Astrocyte (in vitro differentiated cells and primary cell): ENCODE data around the gene CD101. TPM values are rescaled to one million over a fixed set of nuclear protein-coding genes. Genes with fewer than 3 reads are reported as not detected.

Source experiments
- DNase-seq: peaks from one replicate; pipeline ENCODE4 v3.0.0-alpha.2; 2010; ENCODE audit warnings: low read depth
- FAIRE-seq: peaks from 2 replicates; lab custom pipeline; 2011; peaks lifted over from hg19 to GRCh38; lab: Jason Lieb, UNC
- H2AFZ ChIP-seq: 2 replicates; pipeline ENCODE4 v1.6.0; 2012; ENCODE audit warnings: low read depth, low read length, inconsistent platforms
- H3K27ac ChIP-seq: 2 replicates; pipeline ENCODE4 v1.5.1; 2011; ENCODE audit warnings: low read depth, low read length, inconsistent platforms
- H3K27me3 ChIP-seq: 2 replicates; pipeline ENCODE4 v1.6.0; 2011; ENCODE audit warnings: low read length, inconsistent platforms; ENCODE audit not compliant: insufficient read depth
- H3K36me3 ChIP-seq: 2 replicates; pipeline ENCODE4 v1.5.1; 2011; ENCODE audit warnings: low read length, inconsistent platforms; ENCODE audit not compliant: insufficient read depth
- H3K4me1 ChIP-seq: 2 replicates; pipeline ENCODE4 v1.5.1; 2011; ENCODE audit warnings: low read length, inconsistent platforms; ENCODE audit not compliant: insufficient read depth
- H3K4me2 ChIP-seq: 2 replicates; pipeline ENCODE4 v1.6.0; 2012; ENCODE audit warnings: low read length, inconsistent platforms
- H3K4me3 ChIP-seq: 2 replicates; pipeline ENCODE4 v1.5.1; 2011; ENCODE audit warnings: low read depth, mild to moderate bottlenecking, low read length, inconsistent platforms; ENCODE audit not compliant: insufficient read depth
- H3K79me2 ChIP-seq: 2 replicates; pipeline ENCODE4 v1.6.0; 2012; ENCODE audit warnings: mild to moderate bottlenecking, low read length, inconsistent platforms; ENCODE audit not compliant: insufficient read depth
- H3K9ac ChIP-seq: 2 replicates; pipeline ENCODE4 v1.6.0; 2012; ENCODE audit warnings: mild to moderate bottlenecking, low read length, inconsistent platforms
- H3K9me3 ChIP-seq: 2 replicates; pipeline ENCODE4 v1.5.1; 2012; ENCODE audit warnings: low read depth, mild to moderate bottlenecking, low read length, inconsistent platforms; ENCODE audit not compliant: insufficient read depth
- H4K20me1 ChIP-seq: 2 replicates; pipeline ENCODE4 v1.6.0; 2012; ENCODE audit warnings: low read length, inconsistent platforms; ENCODE audit not compliant: insufficient read depth
- H3K27ac Mint-ChIP-seq: one replicate; pipeline ENCODE4 v1.8.0; 2021; ENCODE audit warnings: mild to moderate bottlenecking, mixed read lengths; ENCODE audit not compliant: unreplicated experiment
- H3K27me3 Mint-ChIP-seq: one replicate; pipeline ENCODE4 v1.8.0; 2021; ENCODE audit warnings: low read depth, mixed read lengths; ENCODE audit not compliant: unreplicated experiment
- H3K36me3 Mint-ChIP-seq: one replicate; pipeline ENCODE4 v1.8.0; 2021; ENCODE audit warnings: low read depth, mixed read lengths; ENCODE audit not compliant: unreplicated experiment
- H3K4me1 Mint-ChIP-seq: one replicate; pipeline ENCODE4 v1.8.0; 2021; ENCODE audit warnings: low read depth, mixed read lengths; ENCODE audit not compliant: unreplicated experiment
- H3K4me3 Mint-ChIP-seq: one replicate; pipeline ENCODE4 v1.8.0; 2021; ENCODE audit warnings: mild to moderate bottlenecking, moderate library complexity, mixed read lengths; ENCODE audit not compliant: unreplicated experiment
- H3K9me3 Mint-ChIP-seq: one replicate; pipeline ENCODE4 v1.8.0; 2021; ENCODE audit warnings: mild to moderate bottlenecking, mixed read lengths; ENCODE audit not compliant: unreplicated experiment
- CTCF ChIP-seq: IDR thresholded peaks from 2 replicates; pipeline ENCODE4 v1.5.1; 2011; ENCODE audit warnings: low read depth, mild to moderate bottlenecking, inconsistent platforms, low read length, moderate library complexity; ENCODE audit not compliant: insufficient read depth
- EZH2 ChIP-seq: IDR thresholded peaks from 2 replicates; pipeline ENCODE4 v1.6.1; 2012; ENCODE audit warnings: mild to moderate bottlenecking, low read length, inconsistent platforms; ENCODE audit not compliant: insufficient read depth
- total RNA-seq: library from RNA; stranded (reverse); gene quantifications from 2 replicates; pipeline ENCODE4 v1.2.1, GENCODE V29; 2021

CD101 gene
- total RNA-seq, 1 donor from 2014 or later: 1.6 TPM

- H3K4me1 ChIP-seq: peaks cover 14% of the 10 kb centered on the region
- H3K27ac Mint-ChIP-seq: no peak overlapping the region
- H2AFZ ChIP-seq: no peak overlapping the region
- no peaks in the 10 kb centered on the region for H3K9me3 Mint-ChIP-seq
- H3K79me2 ChIP-seq: no peaks in the 10 kb centered on the region
- H3K9me3 ChIP-seq: no peaks in the 10 kb centered on the region
- no peaks in the 10 kb centered on the region for H4K20me1 ChIP-seq
- H3K9ac ChIP-seq: no peak overlapping the region
- peaks cover 5% of the 10 kb centered on the region for H3K36me3 Mint-ChIP-seq
- peaks cover 24% of the 10 kb centered on the region for H3K4me1 Mint-ChIP-seq
- H3K27ac ChIP-seq: no peak overlapping the region
- no peak overlapping the region for H3K4me2 ChIP-seq
- TF ChIP-seq EZH2 (no peak), CTCF (no peak)
- no peaks in the 10 kb centered on the region for H3K27me3 Mint-ChIP-seq
- FAIRE-seq: no peak
- no peak for DNase-seq
- H3K27me3 ChIP-seq: no peaks in the 10 kb centered on the region
- no peak overlapping the region for H3K4me3 Mint-ChIP-seq
- no peaks in the 10 kb centered on the region for H3K36me3 ChIP-seq
- no peak overlapping the region for H3K4me3 ChIP-seq
These were observed 14.2 kb downstream of the CD101 start for GRCh38 chr1:117015724-117016123.

GRCh38 chr1:117017062-117017461 is 15.5 kb downstream of the CD101 start:
- H3K27me3 ChIP-seq: no peaks in the 10 kb centered on the region
- H3K27me3 Mint-ChIP-seq: no peaks in the 10 kb centered on the region

More at GRCh38 chr1:117017062-117017461, 15.5 kb downstream of the CD101 start:
- H3K36me3 Mint-ChIP-seq: peaks cover 2% of the 10 kb centered on the region
- Histone ChIP-seq H4K20me1 (no peaks in the 10 kb centered on the region), H2AFZ (no peak overlapping the region), H3K79me2 (no peaks in the 10 kb centered on the region), H3K36me3 (no peaks in the 10 kb centered on the region), H3K4me1 (peaks cover 14% of the 10 kb centered on the region), H3K27ac (no peak overlapping the region), H3K9me3 (no peaks in the 10 kb centered on the region), H3K4me2 (no peak overlapping the region), H3K4me3 (no peak overlapping the region), H3K9ac (no peak overlapping the region)
- FAIRE-seq (no peak), DNase-seq (no peak)
- no peak overlapping the region for H3K4me3 Mint-ChIP-seq
- no peaks in the 10 kb centered on the region for H3K9me3 Mint-ChIP-seq
- H3K27ac Mint-ChIP-seq: no peak overlapping the region
- H3K4me1 Mint-ChIP-seq: peaks cover 24% of the 10 kb centered on the region
- no peak for TF ChIP-seq EZH2
- TF ChIP-seq CTCF: no peak
